OCI-LY3 (cell line): ENCODE data around the gene BTBD6.
"Not testable (repeated sequence)": the region's sequence is repeated elsewhere in the genome, so short reads cannot be mapped to it uniquely, and the experiment has no call there.

ENCODE experiments used
- H2AFZ ChIP-seq: fragments of 200-600, 300-600 bp; shearing (Covaris generic); 2 replicates; pipeline ENCODE4 v1.6.0; 2014; ENCODE audit warnings: antibody characterized with exemption, low read depth, low read length
- H3K27ac ChIP-seq: fragments of 200-600, 300-600 bp; sonication (generic); 2 replicates; pipeline ENCODE4 v1.5.1; 2014; ENCODE audit warnings: mild to moderate bottlenecking, low read length, moderate library complexity, mixed read lengths
- H3K27me3 ChIP-seq: fragments of 200-600, 300-600 bp; sonication (generic); 2 replicates; pipeline ENCODE4 v1.6.1; 2014; ENCODE audit warnings: low read depth, low read length, mixed read lengths
- H3K36me3 ChIP-seq: fragments of 200-600, 300-600 bp; sonication (generic); replicated peaks from 2 replicates; pipeline ENCODE3; 2014; ENCODE audit warnings: low read depth, low read length, mixed read lengths
- H3K4me1 ChIP-seq: fragments of 300-600, 200-600 bp; sonication (generic); 2 replicates; pipeline ENCODE4 v1.6.1; 2014; ENCODE audit warnings: low read length, mixed read lengths
- H3K4me2 ChIP-seq: fragments of 200-600, 300-600 bp; sonication (generic); 2 replicates; pipeline ENCODE4 v1.6.1; 2014; ENCODE audit warnings: low read length, mixed read lengths
- H3K4me3 ChIP-seq: fragments of 300-600, 200-600 bp; sonication (generic); 2 replicates; pipeline ENCODE4 v1.5.1; 2014; ENCODE audit warnings: antibody characterized with exemption, mild to moderate bottlenecking, low read length, moderate library complexity
- H3K79me2 ChIP-seq: fragments of 300-600, 200-600 bp; shearing (Covaris generic); 2 replicates; pipeline ENCODE4 v1.6.1; 2014; ENCODE audit warnings: mild to moderate bottlenecking, low read length, mixed read lengths
- H3K9ac ChIP-seq: fragments of 300-600, 200-600 bp; shearing (Covaris generic); 2 replicates; pipeline ENCODE4 v1.6.0; 2014; ENCODE audit warnings: mild to moderate bottlenecking, low read length, moderate library complexity
- H3K9me3 ChIP-seq: fragments of 200-600, 300-600 bp; shearing (Covaris generic); 2 replicates; pipeline ENCODE4 v1.6.1; 2014; ENCODE audit warnings: low read length, mixed read lengths; ENCODE audit not compliant: insufficient read depth
- H4K20me1 ChIP-seq: fragments of 200-600, 300-600 bp; sonication (generic); 2 replicates; pipeline ENCODE4 v1.6.1; 2016; ENCODE audit warnings: low read length, mixed read lengths; ENCODE audit not compliant: insufficient read depth
- EZH2phosphoT487 ChIP-seq: fragments of 200-600 bp; shearing (Covaris generic); IDR thresholded peaks from 2 replicates; pipeline ENCODE4 v1.6.1; 2018; ENCODE audit warnings: antibody characterized with exemption, mixed run types, low read depth
- TF ChIP-seq, protein P1 (sequence below): fragments of 200-600, 300-600 bp; sonication (generic); IDR thresholded peaks from 2 replicates; pipeline ENCODE4 v1.5.1; 2014; ENCODE audit warnings: antibody characterized with exemption, low read length, low read depth

Gene BTBD6

GRCh38 chr14:105292826-105293711, 44.7 kb downstream of the BTBD6 start:
- no peaks in the 10 kb centered on the region for H3K27me3 ChIP-seq
- TF ChIP-seq, protein P1, sequence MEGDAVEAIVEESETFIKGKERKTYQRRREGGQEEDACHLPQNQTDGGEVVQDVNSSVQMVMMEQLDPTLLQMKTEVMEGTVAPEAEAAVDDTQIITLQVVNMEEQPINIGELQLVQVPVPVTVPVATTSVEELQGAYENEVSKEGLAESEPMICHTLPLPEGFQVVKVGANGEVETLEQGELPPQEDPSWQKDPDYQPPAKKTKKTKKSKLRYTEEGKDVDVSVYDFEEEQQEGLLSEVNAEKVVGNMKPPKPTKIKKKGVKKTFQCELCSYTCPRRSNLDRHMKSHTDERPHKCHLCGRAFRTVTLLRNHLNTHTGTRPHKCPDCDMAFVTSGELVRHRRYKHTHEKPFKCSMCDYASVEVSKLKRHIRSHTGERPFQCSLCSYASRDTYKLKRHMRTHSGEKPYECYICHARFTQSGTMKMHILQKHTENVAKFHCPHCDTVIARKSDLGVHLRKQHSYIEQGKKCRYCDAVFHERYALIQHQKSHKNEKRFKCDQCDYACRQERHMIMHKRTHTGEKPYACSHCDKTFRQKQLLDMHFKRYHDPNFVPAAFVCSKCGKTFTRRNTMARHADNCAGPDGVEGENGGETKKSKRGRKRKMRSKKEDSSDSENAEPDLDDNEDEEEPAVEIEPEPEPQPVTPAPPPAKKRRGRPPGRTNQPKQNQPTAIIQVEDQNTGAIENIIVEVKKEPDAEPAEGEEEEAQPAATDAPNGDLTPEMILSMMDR, result no peak
- no peaks in the 10 kb centered on the region for H3K9me3 ChIP-seq
- H4K20me1 ChIP-seq, result peaks cover 28% of the 10 kb centered on the region
- no peaks in the 10 kb centered on the region; the same call in 1 of the 2 replicates for H3K4me1 ChIP-seq
- H2AFZ ChIP-seq, result no peak overlapping the region
- H3K79me2 ChIP-seq, result peaks cover 76% of the 10 kb centered on the region
- H3K27ac ChIP-seq, result no peak overlapping the region
- H3K4me3 ChIP-seq, result no peak overlapping the region
- no peak overlapping the region for H3K4me2 ChIP-seq
- H3K9ac ChIP-seq, result no peak overlapping the region
- H3K36me3 ChIP-seq, result no peaks in the 10 kb centered on the region

GRCh38 chr14:105294142-105294597, 45.8 kb downstream of the BTBD6 start:
- Histone ChIP-seq H3K36me3 (no peaks in the 10 kb centered on the region), H3K27ac (no peak overlapping the region), H3K79me2 (peaks cover 85% of the 10 kb centered on the region), H2AFZ (no peak overlapping the region), H3K9me3 (no peaks in the 10 kb centered on the region), H3K9ac (no peak overlapping the region), H3K4me1 (peaks cover under 1% of the 10 kb centered on the region; the same call in 1 of the 2 replicates), H4K20me1 (peaks cover 28% of the 10 kb centered on the region), H3K4me3 (no peak overlapping the region), H3K27me3 (no peaks in the 10 kb centered on the region), H3K4me2 (no peak overlapping the region)
- TF ChIP-seq, protein P1, result no peak
- no peak for TF ChIP-seq EZH2phosphoT487

DNA sequence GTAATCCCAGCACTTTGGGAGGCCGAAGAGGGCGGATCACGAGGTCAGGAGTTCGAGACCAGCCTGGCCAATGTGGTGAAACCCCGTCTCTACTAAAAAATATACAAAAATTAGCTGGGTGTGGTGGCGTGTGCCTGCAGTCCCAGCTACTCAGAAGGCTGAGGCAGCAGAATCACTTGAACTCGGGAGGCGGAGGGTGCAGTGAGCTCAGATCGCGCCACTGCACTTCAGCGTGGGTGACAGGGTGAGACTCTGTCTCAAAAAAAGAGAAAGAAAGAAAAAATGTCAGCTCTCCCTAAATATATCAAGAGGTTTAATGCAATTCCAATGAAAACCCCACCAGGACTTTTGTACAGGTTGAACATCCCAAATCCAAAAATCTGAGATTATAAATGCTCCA, 49.0 kb downstream of the BTBD6 start:
- H3K79me2 ChIP-seq, result peaks cover 79% of the 10 kb centered on the region
- not testable (repeated sequence) for H3K9me3 ChIP-seq, H3K9ac ChIP-seq, H3K4me2 ChIP-seq, H3K4me1 ChIP-seq, H3K4me3 ChIP-seq, H3K27me3 ChIP-seq, H2AFZ ChIP-seq, H3K36me3 ChIP-seq, H3K27ac ChIP-seq
- peaks cover 22% of the 10 kb centered on the region for H4K20me1 ChIP-seq

- H3K27ac ChIP-seq, result peak overlapping the region; percentile 79
- H2AFZ ChIP-seq, result peak overlapping the region; percentile 9; the same call in 1 of the 2 replicates
Measured at GRCh38 chr14:105299654-105300541, 51.6 kb downstream of the BTBD6 start.

More at GRCh38 chr14:105299654-105300541, 51.6 kb downstream of the BTBD6 start:
- no peaks in the 10 kb centered on the region for H3K36me3 ChIP-seq
- H4K20me1 ChIP-seq, result peaks cover 1% of the 10 kb centered on the region; the same call in 1 of the 2 replicates
- no peaks in the 10 kb centered on the region for H3K9me3 ChIP-seq
- no peaks in the 10 kb centered on the region for H3K27me3 ChIP-seq
- peaks cover 53% of the 10 kb centered on the region for H3K79me2 ChIP-seq
- peak overlapping the region; percentile 63 for H3K9ac ChIP-seq
- TF ChIP-seq, protein P1, result no peak
- TF ChIP-seq EZH2phosphoT487, result no peak
- H3K4me1 ChIP-seq, result peaks cover 8% of the 10 kb centered on the region
- peak overlapping the region; percentile 81 for H3K4me3 ChIP-seq
- peak overlapping the region; percentile 90 for H3K4me2 ChIP-seq
